ENCODE results near the gene GSTT2B. TPM values are rescaled to one million over a fixed set of nuclear protein-coding genes. Genes with fewer than 3 reads are reported as not detected.
A peak's percentile ranks its signal among the peaks of the same experiment; 100 is the strongest.

Gene GSTT2B
- total RNA-seq, 1 donor from 2014 or later: 0.79 TPM

GRCh38 chr22:24007253-24008021 lies 46.4 kb upstream of the GSTT2B start:
- DNase-seq (ENCODE audit: low read depth) (no peak), FAIRE-seq (peak; percentile 32)
- TF ChIP-seq, protein P1, sequence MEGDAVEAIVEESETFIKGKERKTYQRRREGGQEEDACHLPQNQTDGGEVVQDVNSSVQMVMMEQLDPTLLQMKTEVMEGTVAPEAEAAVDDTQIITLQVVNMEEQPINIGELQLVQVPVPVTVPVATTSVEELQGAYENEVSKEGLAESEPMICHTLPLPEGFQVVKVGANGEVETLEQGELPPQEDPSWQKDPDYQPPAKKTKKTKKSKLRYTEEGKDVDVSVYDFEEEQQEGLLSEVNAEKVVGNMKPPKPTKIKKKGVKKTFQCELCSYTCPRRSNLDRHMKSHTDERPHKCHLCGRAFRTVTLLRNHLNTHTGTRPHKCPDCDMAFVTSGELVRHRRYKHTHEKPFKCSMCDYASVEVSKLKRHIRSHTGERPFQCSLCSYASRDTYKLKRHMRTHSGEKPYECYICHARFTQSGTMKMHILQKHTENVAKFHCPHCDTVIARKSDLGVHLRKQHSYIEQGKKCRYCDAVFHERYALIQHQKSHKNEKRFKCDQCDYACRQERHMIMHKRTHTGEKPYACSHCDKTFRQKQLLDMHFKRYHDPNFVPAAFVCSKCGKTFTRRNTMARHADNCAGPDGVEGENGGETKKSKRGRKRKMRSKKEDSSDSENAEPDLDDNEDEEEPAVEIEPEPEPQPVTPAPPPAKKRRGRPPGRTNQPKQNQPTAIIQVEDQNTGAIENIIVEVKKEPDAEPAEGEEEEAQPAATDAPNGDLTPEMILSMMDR (IDR thresholded peaks at IDR 0.05; ENCODE audit: insufficient read depth, low read length, severe bottlenecking): no peak
- peaks cover 2% of the 10 kb centered on the region for H3K27me3 ChIP-seq (ENCODE audit: control insufficient read depth, insufficient read depth, low read length)
- H3K36me3 ChIP-seq (ENCODE audit: control insufficient read depth, insufficient read depth, low read length): no peaks in the 10 kb centered on the region
- no peak overlapping the region for H3K4me3 ChIP-seq (ENCODE audit: low read depth, low read length)

DNA sequence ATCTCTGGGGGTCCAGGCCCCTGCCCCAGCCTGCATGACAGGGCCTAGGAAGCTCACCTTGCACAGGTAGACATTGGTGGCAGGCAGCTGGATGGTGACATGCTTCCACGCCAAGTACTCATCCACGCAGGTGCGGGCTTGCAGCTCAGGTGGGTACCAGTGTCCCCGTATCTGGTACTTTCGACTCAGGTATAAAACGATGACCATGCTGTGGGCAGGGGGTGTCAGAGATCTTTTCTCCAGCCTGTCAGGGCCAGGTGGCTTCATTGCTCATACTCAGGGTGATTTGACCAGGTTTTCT lies 45.9 kb upstream of the GSTT2B start:
- no peak for FAIRE-seq

GRCh38 chr22:24006207-24006913 lies 45.4 kb upstream of the GSTT2B start:
- H3K27me3 ChIP-seq (ENCODE audit: control insufficient read depth, insufficient read depth, low read length): peaks cover 2% of the 10 kb centered on the region
- no peak for DNase-seq (ENCODE audit: low read depth)
- FAIRE-seq: no peak
- TF ChIP-seq, protein P1 (IDR thresholded peaks at IDR 0.05; ENCODE audit: insufficient read depth, low read length, severe bottlenecking): no peak
- no peaks in the 10 kb centered on the region for H3K36me3 ChIP-seq (ENCODE audit: control insufficient read depth, insufficient read depth, low read length)
- H3K4me3 ChIP-seq (ENCODE audit: low read depth, low read length): no peak overlapping the region

More for the DNA sequence above, 45.9 kb upstream of the GSTT2B start:
- no peak overlapping the region for H3K4me3 ChIP-seq (ENCODE audit: low read depth, low read length)
- TF ChIP-seq, protein P1 (IDR thresholded peaks at IDR 0.05; ENCODE audit: insufficient read depth, low read length, severe bottlenecking): no peak
- H3K36me3 ChIP-seq (ENCODE audit: control insufficient read depth, insufficient read depth, low read length): no peaks in the 10 kb centered on the region
- no peak for DNase-seq (ENCODE audit: low read depth)
- peaks cover 2% of the 10 kb centered on the region for H3K27me3 ChIP-seq (ENCODE audit: control insufficient read depth, insufficient read depth, low read length)

DNA sequence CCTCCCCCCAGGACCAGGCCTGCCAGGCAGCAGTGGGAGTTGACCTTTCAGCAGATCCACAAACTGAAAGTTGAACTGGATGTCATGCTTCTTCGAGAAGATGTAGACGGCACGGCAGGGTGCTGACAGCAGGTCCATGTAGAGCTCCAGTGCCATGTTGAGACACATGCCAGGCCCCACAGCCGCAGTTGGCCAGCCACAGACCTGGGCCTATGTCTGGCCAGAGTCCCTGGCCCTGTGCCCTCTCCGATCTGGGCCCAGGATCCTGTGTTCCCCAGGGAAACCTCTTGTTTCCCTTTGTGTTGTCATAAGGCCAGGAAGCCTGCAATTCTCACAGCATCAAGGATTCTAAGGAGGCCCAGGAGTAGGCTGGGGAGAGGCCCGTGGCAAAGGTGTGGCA lies 44.2 kb upstream of the GSTT2B start, which contains the start of gene GSTT4:
Gene GSTT4, minus strand, starts transcription at position 253 of the 400 bp plus-strand sequence. Its CDS starts 97 bp downstream, at position 156.
- Histone ChIP-seq H3K4me3 (ENCODE audit: low read depth, low read length) (no peak within 1 kb of the TSS), H3K27me3 (ENCODE audit: control insufficient read depth, insufficient read depth, low read length) (peaks cover 2% of the 10 kb centered on the region), H3K36me3 (ENCODE audit: control insufficient read depth, insufficient read depth, low read length) (no peaks in the 10 kb centered on the region)
- FAIRE-seq (no peak), DNase-seq (ENCODE audit: low read depth) (no peak)
- TF ChIP-seq, protein P1 (IDR thresholded peaks at IDR 0.05; ENCODE audit: insufficient read depth, low read length, severe bottlenecking): no peak

- FAIRE-seq (no peak), DNase-seq (ENCODE audit: low read depth) (no peak)
- no peak overlapping the region for H3K4me3 ChIP-seq (ENCODE audit: low read depth, low read length)
- TF ChIP-seq, protein P1 (IDR thresholded peaks at IDR 0.05; ENCODE audit: insufficient read depth, low read length, severe bottlenecking): no peak
- H3K36me3 ChIP-seq (ENCODE audit: control insufficient read depth, insufficient read depth, low read length): no peaks in the 10 kb centered on the region
- peaks cover 2% of the 10 kb centered on the region for H3K27me3 ChIP-seq (ENCODE audit: control insufficient read depth, insufficient read depth, low read length)
These were observed 42.9 kb upstream of the GSTT2B start for GRCh38 chr22:24003887-24004286.

Data from bronchial epithelial cell (primary cell).